Endothelial cell of umbilical vein (primary cell): Measurements from ENCODE around the gene CLIP1. TPM values are rescaled to one million over a fixed set of nuclear protein-coding genes. Genes with fewer than 3 reads are reported as not detected.

ENCODE experiments used
- BruUV-seq: library from RNA; stranded (reverse); fragments of 400-500 nt; replicated peaks from 2 replicates; lab custom pipeline; 2021; lab: Mats Ljungman, UMichigan
- CTCF ChIA-PET: fragments of 300-600, 350-600 bp; sonication (Branson Sonifier 250); formaldehyde crosslinking; loops from one replicate; lab custom pipeline; 2021; ENCODE audit warnings: antibody characterized with exemption, inconsistent platforms; lab: Charles Lee
- POLR2A ChIA-PET: fragments of 300-600, 350-600 bp; sonication (Branson Sonifier 250); formaldehyde crosslinking; loops from one replicate; lab custom pipeline; 2021; ENCODE audit warnings: antibody characterized with exemption, inconsistent platforms; lab: Charles Lee
- DNase-seq: peaks from one replicate; pipeline ENCODE4 v3.0.0-alpha.2; 2011; ENCODE audit warnings: low read depth, low spot score
- FAIRE-seq: peaks from 2 replicates; lab custom pipeline; 2011; peaks lifted over from hg19 to GRCh38; lab: Jason Lieb, UNC
- H2AFZ ChIP-seq: 2 replicates; pipeline ENCODE4 v1.6.0; 2012; ENCODE audit warnings: low read depth, low read length, control low read depth, inconsistent platforms
- H3K27ac ChIP-seq: 2 replicates; pipeline ENCODE4 v1.5.1; 2011; ENCODE audit warnings: low read depth, mild to moderate bottlenecking, control low read depth, low read length, moderate library complexity; ENCODE audit not compliant: insufficient read depth
- H3K27me3 ChIP-seq, 2 experiments: 2 replicates each; pipeline versions ENCODE4 v1.6.0 to v1.6.1; 2011; ENCODE audit warnings: low read length in 2 of 2, mixed read lengths in 1 of 2; ENCODE audit not compliant: control insufficient read depth in 2 of 2, insufficient read depth in 2 of 2
- H3K36me3 ChIP-seq, 2 experiments: 2 replicates in 1 of 2; 3 replicates in 1 of 2; pipeline ENCODE4 v1.5.1; 2011; ENCODE audit warnings: low read length in 2 of 2, mild to moderate bottlenecking in 1 of 2, moderate library complexity in 1 of 2; ENCODE audit not compliant: control insufficient read depth in 2 of 2, insufficient read depth in 2 of 2; ENCODE audit errors: extremely low read depth in 1 of 2
- H3K4me1 ChIP-seq: 3 replicates; pipeline ENCODE4 v1.5.1; 2011; ENCODE audit warnings: mild to moderate bottlenecking, low read length; ENCODE audit not compliant: control insufficient read depth, insufficient read depth; ENCODE audit errors: extremely low read depth
- H3K4me2 ChIP-seq: 2 replicates; pipeline ENCODE4 v1.6.1; 2011; ENCODE audit warnings: low read length, control low read depth, mixed read lengths; ENCODE audit not compliant: insufficient read depth
- H3K4me3 ChIP-seq, 3 experiments: fragments of 200-600 bp in 1 of 3; sonication (generic), shearing (Covaris generic) in 1 of 3; replicated peaks in 1 of 3; 2 replicates each; pipeline ENCODE4 v1.5.1; 2011 to 2016; ENCODE audit warnings: control low read depth in 3 of 3, low read length in 3 of 3, mild to moderate bottlenecking in 2 of 3, inconsistent platforms in 1 of 3, low read depth in 1 of 3, moderate library complexity in 1 of 3; ENCODE audit not compliant: insufficient read depth in 1 of 3
- H3K79me2 ChIP-seq: 2 replicates; pipeline ENCODE4 v1.6.0; 2012; ENCODE audit warnings: low read length, inconsistent platforms; ENCODE audit not compliant: control insufficient read depth, insufficient read depth
- H3K9ac ChIP-seq: replicated peaks from 2 replicates; pipeline ENCODE3; 2011; ENCODE audit warnings: low read length, control low read depth; ENCODE audit not compliant: insufficient read depth; ENCODE audit errors: extremely low read depth
- H3K9me1 ChIP-seq: replicated peaks from 3 replicates; pipeline ENCODE4 v1.6.0; 2011; ENCODE audit warnings: mild to moderate bottlenecking, low read length; ENCODE audit not compliant: control insufficient read depth, insufficient read depth; ENCODE audit errors: extremely low read depth
- H3K9me3 ChIP-seq: replicated peaks from 2 replicates; pipeline ENCODE4 v1.5.1; 2012; ENCODE audit warnings: low read length, inconsistent platforms; ENCODE audit not compliant: control insufficient read depth, insufficient read depth
- H4K20me1 ChIP-seq: replicated peaks from 2 replicates; pipeline ENCODE3; 2011; ENCODE audit warnings: mild to moderate bottlenecking, low read length; ENCODE audit not compliant: control insufficient read depth, insufficient read depth; ENCODE audit errors: extremely low read depth
- EZH2 ChIP-seq: IDR thresholded peaks from 2 replicates; pipeline ENCODE4 v1.6.1; 2012; ENCODE audit warnings: borderline replicate concordance, low read depth, mild to moderate bottlenecking, moderate library complexity, low read length, inconsistent platforms; ENCODE audit not compliant: severe bottlenecking
- FOS ChIP-seq: IDR thresholded peaks from 2 replicates; pipeline ENCODE4 v1.6.1; 2011; ENCODE audit warnings: mild to moderate bottlenecking, low read length, moderate library complexity, borderline replicate concordance; ENCODE audit not compliant: insufficient read depth
- GATA2 ChIP-seq: IDR thresholded peaks from 2 replicates; pipeline ENCODE4 v1.7.0; 2011; ENCODE audit warnings: low read depth, mild to moderate bottlenecking, moderate library complexity, mixed read lengths, low read length; ENCODE audit not compliant: insufficient read length, insufficient read depth
- JUN ChIP-seq: IDR thresholded peaks from 2 replicates; pipeline ENCODE4 v1.6.1; 2011; ENCODE audit warnings: borderline replicate concordance, low read depth; ENCODE audit not compliant: insufficient read length, insufficient read depth
- MYC ChIP-seq: IDR thresholded peaks from one replicate; pipeline ENCODE4 v1.6.1; 2011; ENCODE audit warnings: mild to moderate bottlenecking, low read depth, low read length
- POLR2A ChIP-seq: IDR thresholded peaks from 2 replicates; pipeline ENCODE4 v1.6.1; 2012; ENCODE audit warnings: low read depth, mild to moderate bottlenecking, control low read depth, low read length
- POLR2AphosphoS5 ChIP-seq: IDR thresholded peaks from 2 replicates; pipeline ENCODE4 v1.6.1; 2012; ENCODE audit warnings: low read depth, mild to moderate bottlenecking, control low read depth, low read length, moderate library complexity; ENCODE audit not compliant: insufficient read depth
- dilution Hi-C: fragments of 300-500 bp; cut with MboI; formaldehyde crosslinking; loops from one replicate; pipeline ENCODE4 v1.15.0; 2019; ENCODE audit warnings: low sequenced_read_pairs; ENCODE audit not compliant: extremely low pct_ligation_motif_present
- intact Hi-C: fragments of 100-400 bp; cut with micrococcal nuclease; formaldehyde crosslinking; loops from one replicate; pipeline ENCODE4 v1.10.0; 2022
- polyA plus RNA-seq, 4 experiments: library from polyadenylated mRNA; depleted of rRNA in 3 of 4; stranded (reverse) in 3 of 4; unstranded in 1 of 4; fragments of >200 nt; gene quantifications; 2 replicates each; pipeline versions ENCODE4 v1.2.1 to v1.2.3, GENCODE V29; 2011 to 2012; ENCODE audit warnings: missing spikeins in 1 of 4
- total RNA-seq: library from RNA; stranded (reverse); gene quantifications from 2 replicates; pipeline ENCODE4 v1.2.3, GENCODE V29; 2021
- TF ChIP-seq, protein P1 (sequence below): IDR thresholded peaks from 2 replicates; pipeline ENCODE4 v1.6.1; 2011; ENCODE audit not compliant: insufficient read depth, insufficient read length
- TF ChIP-seq, protein P2 (sequence below), 2 donors: IDR thresholded peaks; 1 replicate in 1 of 2; 2 replicates in 1 of 2; pipeline ENCODE4 v1.5.1; 2011; ENCODE audit warnings: low read length in 2 of 2, mild to moderate bottlenecking in 2 of 2, moderate library complexity in 2 of 2, control low read depth in 1 of 2, inconsistent platforms in 1 of 2, low read depth in 1 of 2; ENCODE audit not compliant: insufficient read depth in 1 of 2; ENCODE audit errors: extremely low read depth in 1 of 2

Gene CLIP1
- total and polyA plus RNA-seq, 2 donors (not counting 3 experiments of a cell fraction or from before 2014, with no cell fraction given) = 56.5 to 84.3 TPM

DNA sequence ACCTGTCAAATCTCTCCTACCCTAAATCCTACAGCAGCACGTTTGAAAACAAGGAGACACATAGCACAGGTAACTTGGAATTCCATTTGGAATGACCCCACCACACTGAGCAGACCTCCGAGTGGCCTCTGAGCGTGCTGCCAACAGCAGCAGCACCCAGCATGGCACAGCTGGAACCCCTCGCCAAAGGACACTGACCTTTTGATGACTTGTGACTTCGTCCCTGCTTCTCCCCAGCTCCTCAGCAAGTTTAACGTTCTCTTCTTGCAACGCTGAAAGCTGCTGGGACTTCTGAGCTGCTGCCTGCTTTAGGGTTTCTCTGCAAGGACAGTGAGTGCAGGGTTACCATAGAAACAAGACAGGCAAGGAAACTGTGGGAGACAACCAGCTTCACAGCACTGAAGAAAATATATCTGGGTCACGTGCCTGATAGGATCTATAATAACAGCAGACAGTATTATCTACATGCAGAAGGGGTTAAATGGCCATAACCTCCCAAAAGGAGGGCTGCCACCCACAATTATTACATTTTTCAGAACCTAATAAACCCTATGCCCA, 112.8 kb downstream of the CLIP1 start:
- POLR2A ChIA-PET = no interaction called here
- H3K4me2 ChIP-seq = no peak overlapping the region

More for the DNA sequence above, 112.8 kb downstream of the CLIP1 start:
- FAIRE-seq = no peak
- Histone ChIP-seq H3K27ac (no peak overlapping the region), H4K20me1 (no peaks in the 10 kb centered on the region), H3K79me2 (no peaks in the 10 kb centered on the region), H3K27me3 (no peaks in the 10 kb centered on the region), H3K9me1 (no peaks in the 10 kb centered on the region), H3K36me3 (peaks cover 11 to 29% of the 10 kb centered on the region in 2 experiments), H2AFZ (no peak overlapping the region), H3K4me1 (no peaks in the 10 kb centered on the region), H3K9me3 (no peaks in the 10 kb centered on the region), H3K4me3 (no peak overlapping the region), H3K9ac (no peak overlapping the region)
- intact Hi-C loops (no loop called here), dilution Hi-C loops (no loop called here)
- DNase-seq = no peak
- TF ChIP-seq, protein P1, sequence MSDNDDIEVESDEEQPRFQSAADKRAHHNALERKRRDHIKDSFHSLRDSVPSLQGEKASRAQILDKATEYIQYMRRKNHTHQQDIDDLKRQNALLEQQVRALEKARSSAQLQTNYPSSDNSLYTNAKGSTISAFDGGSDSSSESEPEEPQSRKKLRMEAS = no peak
- TF ChIP-seq FOS (no peak), POLR2AphosphoS5 (no peak), MYC (no peak), JUN (no peak), EZH2 (no peak), POLR2A (no peak), GATA2 (no peak)
- TF ChIP-seq, protein P2, sequence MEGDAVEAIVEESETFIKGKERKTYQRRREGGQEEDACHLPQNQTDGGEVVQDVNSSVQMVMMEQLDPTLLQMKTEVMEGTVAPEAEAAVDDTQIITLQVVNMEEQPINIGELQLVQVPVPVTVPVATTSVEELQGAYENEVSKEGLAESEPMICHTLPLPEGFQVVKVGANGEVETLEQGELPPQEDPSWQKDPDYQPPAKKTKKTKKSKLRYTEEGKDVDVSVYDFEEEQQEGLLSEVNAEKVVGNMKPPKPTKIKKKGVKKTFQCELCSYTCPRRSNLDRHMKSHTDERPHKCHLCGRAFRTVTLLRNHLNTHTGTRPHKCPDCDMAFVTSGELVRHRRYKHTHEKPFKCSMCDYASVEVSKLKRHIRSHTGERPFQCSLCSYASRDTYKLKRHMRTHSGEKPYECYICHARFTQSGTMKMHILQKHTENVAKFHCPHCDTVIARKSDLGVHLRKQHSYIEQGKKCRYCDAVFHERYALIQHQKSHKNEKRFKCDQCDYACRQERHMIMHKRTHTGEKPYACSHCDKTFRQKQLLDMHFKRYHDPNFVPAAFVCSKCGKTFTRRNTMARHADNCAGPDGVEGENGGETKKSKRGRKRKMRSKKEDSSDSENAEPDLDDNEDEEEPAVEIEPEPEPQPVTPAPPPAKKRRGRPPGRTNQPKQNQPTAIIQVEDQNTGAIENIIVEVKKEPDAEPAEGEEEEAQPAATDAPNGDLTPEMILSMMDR (IDR thresholded peaks at IDR 0.05; ENCODE audit: extremely low read depth in 1 of 2, insufficient read depth in 1 of 2, low read depth in 1 of 2, low read length in 2 of 2) = no peak
- CTCF ChIA-PET = interaction anchor here (1.4 kb wide), 2 partner anchors 9 to 13 kb away, joined by 3 to 4 read pairs; no protein-coding TSS in a partner anchor
- BruUV-seq = no TSS peak
